CD4-positive, alpha-beta T cell treated with Interferon alpha-2 for 1 hour (primary cell): Measurements from ENCODE around the gene KLK1.

Experiments used
- DNase-seq, 2 donors: peaks; one replicate each; pipeline ENCODE4 v3.0.0-alpha.2; 2020 to 2022

Gene KLK1

GRCh38 chr19:50835785-50836542, 12.4 kb upstream of the KLK1 start:
- peak; percentile 52 to 70 for DNase-seq

DNA sequence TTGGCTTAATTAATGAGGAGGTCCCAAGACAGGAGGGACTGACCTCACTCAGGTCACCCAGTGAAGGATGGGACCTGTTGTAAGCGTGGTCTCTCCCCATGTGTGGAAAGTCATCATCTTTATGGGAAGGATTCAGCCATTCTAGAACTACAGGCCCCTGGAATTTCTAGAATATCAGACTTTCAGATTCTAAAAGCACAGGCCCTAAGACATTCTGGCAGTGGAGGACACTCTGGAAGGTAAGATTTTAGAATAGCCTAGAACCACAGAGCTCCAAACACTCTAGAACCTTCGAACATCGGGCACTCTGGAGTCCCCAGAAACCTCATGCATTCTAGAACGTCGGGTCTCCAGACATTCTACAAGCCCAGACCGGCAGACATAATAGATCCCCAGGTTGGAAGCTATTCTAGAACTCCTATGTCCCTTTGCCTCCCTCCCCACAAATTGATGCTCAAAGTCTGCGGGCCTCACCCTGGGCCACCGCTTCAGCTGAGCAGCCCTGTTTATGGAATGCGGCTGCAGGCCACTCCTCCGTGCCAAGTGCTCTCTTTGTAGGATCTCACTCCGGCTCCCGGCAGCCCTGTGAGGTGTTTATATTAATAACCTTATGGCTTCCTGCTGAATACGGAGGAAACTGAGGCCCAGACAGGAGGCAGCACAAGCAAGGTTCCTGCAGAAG, 11.7 kb upstream of the KLK1 start:
- no peak for DNase-seq

- DNase-seq: no peak
Observed at GRCh38 chr19:50833802-50834167, 10.2 kb upstream of the KLK1 start.

DNA sequence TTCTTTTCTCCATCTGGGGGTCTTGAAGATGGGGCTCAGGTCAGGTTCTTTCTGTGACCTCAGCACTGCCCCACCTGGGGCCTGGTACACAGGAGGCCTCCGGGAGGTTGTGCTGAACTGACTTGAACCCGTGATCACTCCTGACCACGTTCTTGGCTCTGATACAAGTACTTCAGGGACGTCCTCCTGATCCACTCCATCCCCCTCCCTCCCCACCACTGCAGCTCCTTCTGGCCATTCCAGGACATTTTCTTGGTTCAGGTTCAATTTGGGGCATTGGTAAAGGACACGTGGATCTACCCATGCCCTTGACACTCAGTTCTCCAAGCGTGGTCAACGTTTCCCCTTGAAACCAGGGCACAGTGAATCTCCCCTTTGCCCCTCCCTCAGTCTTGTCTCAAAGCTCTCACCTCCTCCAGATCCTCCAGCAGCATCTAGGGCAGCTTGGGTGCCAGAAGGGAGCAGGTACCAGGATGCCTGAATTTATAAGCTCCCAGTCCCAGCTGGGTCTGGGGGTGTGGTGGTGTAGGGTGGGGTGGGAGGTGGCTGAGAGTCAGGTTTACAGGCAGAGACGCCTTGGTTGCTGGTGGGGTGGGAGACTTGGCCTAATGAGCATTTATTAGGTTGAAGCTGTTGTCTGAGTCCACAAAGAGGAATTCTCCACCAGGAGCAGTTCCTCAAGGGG, 9.7 kb upstream of the KLK1 start, which contains the start of gene KLK15:
TSS of gene KLK15 (minus strand) at position 458 of the 685 bp plus-strand sequence. CDS start 2,082 bp downstream, outside the sequence.
- DNase-seq: no peak

DNA sequence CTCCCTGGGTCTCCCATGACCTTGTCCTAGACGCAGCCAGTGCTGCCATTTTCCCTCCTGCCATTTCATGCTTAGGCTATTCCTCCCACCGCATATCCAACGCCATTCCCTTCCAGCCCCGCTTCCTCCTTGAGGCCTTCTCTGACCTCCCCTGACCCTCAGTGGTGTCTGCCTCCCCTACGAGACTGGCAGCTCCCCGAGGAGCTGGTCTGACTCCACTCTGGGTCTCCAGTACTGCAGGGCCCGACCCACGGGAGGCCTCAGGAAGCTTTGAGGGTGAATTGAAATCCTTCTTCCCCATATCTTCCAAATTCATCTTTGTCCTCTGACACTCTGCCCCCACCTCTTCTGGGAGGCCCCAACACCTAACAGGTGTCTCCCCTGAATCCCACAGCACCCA, 9.1 kb upstream of the KLK1 start:
- DNase-seq: no peak

- DNase-seq: no peak
Observed at GRCh38 chr19:50831026-50831396, 7.4 kb upstream of the KLK1 start.

- no peak for DNase-seq
Observed at GRCh38 chr19:50830266-50831025, 6.9 kb upstream of the KLK1 start.

DNA sequence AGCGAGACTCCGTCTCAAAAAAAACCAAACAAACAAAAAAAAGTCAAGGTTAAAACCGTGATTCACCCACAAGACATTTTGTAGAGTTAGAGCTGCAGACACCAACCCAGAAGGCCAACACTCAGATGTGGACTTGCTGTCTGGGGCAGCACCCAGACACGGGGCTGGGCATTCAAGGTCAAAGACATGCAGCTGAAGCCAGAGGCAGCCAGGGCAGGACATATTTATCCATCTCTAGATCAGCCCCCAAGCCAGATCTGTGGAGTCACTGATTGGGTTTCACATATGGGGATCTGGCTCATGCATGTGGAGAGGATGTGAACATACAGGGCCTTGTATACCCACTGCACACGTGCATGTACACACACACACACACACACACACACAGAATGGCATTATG, 6.2 kb upstream of the KLK1 start:
- no peak for DNase-seq

DNA sequence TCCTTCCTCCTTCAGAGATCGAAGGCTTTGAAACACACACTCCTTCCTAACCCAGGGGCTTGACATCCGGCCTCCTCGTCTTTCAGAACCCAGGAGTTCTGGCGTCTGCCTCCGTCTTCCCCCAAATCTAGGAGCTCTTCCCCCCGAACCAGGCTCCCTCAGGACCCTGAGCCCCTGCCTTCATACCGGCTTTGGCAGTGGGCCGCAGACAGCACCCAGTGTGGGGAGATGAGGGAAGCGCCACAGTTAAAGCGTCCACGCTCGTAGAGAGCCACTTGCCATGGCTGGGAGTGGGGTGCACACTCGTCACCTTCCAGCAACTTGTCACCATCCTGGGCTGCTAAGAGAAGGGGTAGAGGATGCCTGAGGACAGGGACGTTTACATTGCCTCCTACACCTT, 3.9 kb upstream of the KLK1 start:
- no peak for DNase-seq

DNA sequence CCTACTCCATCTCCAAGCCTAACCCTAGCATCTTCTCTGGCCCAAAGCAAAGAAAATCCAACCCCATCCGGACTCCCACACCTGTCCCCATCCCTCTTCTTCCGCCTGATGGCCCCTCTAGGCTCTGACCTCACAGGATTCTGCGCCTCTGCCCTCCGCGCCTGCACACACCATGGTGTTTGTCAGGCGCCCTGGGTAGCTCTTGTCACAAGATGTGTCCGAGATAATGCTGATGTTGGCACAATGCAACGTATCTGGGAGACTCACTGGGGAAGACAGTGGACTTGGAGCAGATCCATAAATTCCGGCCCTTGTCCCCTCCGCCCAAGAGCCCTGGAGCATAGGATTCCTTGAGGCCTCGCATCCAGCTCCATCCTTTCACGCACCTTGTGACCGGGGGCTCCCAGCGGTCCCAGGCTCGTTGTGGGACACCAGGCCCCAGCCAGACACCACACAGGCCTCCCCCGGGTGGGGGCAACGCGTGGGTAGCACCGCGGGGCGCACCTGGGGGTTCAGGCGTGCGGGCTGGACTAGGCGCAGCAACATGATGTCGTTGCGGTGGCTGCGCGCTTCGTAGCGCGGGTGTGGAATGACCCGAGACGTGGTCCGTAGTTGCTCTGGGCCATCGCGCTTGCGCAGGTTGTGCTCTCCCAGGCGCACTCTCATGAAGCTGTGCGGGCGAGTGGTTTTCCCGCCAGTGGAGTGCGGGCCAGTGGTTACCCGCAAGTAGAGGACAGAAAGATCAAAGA, 3.1 kb upstream of the KLK1 start:
- DNase-seq: no peak

DNA sequence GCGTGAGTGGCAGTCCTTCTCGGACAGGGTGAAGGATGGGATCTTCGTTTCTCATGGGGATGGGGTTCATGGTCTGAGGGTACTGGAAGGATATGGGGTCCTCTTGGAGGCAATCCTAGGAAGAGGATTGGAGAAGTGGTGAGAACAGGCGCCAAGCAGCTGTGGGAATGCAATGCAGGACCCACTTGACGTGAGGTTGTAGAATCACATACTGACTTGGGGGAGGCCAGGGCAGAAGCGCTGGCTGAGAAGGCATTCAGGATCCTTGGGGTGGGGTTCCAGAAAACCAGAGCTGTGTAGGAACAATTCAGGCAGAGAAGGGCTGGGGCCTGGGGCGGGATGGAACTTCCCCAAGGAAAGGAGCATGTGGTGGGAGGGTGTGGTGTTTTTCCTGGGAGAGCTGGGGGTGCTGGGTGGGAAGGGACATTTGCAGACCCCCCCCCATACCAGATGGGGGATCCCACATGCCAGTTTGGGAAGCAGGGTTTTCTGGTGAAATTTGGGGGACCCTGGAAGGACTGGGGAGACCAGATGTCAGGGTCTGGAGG, 852 bp downstream of the KLK1 start:
- DNase-seq: no peak

DNA sequence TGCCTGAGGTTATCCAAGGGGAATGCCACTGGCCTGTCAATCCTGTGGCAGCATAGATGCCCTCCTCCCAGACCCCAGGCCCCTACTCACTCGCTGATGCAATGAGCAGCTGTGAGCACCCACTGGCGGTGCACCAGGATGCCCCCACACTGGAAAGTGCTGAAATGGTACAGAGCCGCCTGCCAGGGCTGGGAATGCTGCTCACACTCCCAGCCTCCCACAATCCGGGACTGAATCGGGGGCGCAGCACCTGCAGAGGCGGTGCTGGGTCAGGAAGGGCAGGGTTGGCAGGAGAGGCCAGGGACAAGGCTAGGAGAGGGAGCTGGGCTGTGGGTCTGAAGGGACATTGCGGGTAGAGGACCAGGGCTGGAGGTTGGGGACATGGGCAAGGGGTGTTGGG, 2.0 kb downstream of the KLK1 start:
- DNase-seq: no peak

DNA sequence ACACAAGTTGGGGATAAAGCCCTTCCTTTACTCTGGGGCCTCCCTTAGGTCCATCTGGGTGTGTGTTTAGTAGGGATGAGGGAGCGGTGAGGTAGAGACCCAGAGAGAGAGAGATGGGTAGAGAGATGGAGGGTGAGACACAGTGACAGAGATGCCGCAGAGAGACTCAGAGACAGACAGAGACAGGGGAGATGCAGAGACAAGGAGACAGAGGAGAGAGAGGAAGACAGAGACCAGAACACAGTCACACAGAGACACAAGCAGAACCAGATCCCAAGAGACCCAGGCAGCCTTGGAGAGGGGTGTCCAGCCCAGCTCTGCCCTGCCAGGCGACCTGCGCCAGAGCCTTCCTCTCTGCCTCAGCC, 2.4 kb downstream of the KLK1 start:
- no peak for DNase-seq

GRCh38 chr19:50820549-50821247, 2.9 kb downstream of the KLK1 start:
- DNase-seq: no peak

- no peak for DNase-seq
Observed at GRCh38 chr19:50820086-50820485, 3.5 kb downstream of the KLK1 start.

- DNase-seq: no peak
Observed at GRCh38 chr19:50819636-50820035, 4.0 kb downstream of the KLK1 start.

DNA sequence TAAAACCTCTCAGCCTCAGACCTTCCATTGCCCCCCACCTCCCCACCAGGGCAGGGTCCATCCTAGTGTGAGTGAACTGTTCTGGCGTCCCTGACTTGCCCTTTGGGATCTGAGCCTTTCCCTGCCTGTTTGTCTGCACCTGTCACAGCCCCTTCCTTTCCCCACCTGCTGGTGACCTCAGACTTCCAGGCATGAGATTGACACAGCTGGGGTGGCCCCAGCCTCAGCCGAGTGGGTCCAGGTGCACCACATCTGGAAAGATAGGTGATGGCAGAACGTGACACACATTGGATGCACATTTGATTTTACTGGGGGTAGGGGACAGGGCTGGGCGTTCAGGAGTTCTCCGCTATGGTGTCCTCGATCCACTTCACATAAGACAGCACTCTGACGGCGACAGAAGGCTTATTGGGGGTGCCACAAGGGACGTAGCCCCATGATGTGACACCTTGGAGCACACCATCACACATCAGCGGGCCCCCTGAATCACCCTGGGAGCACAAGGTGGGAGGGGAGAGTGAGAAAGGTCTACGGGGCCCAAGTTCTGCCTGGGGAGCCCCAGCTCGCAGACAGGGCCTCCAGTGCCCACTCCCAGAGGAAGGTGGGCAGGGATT, 4.6 kb downstream of the KLK1 start:
- no peak for DNase-seq

- peak; percentile 32 to 50 for DNase-seq
Observed at GRCh38 chr19:50817941-50818858, 5.4 kb downstream of the KLK1 start.

GRCh38 chr19:50815439-50815838, 8.1 kb downstream of the KLK1 start:
- DNase-seq: no peak

DNA sequence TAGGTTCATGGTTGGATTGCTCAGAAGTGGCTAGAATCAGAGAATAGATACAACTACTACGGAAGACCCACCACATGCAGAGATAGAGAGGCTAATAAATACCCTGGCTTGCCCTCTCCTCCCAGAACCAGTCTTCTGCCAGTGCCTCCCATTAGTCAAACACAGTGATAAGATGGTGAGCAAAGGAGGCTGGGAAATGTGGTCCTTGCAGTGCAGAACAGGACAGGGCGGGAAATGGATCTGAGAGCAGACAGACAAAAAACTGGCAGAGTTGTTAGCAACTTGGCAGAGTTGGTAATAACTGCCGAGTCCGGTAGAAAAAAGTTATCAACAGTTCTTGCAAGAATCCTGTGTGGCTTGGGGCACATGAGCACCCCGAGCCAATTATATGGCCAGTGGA, 8.7 kb downstream of the KLK1 start:
- DNase-seq: no peak
